Type B pancreatic cell (in vitro differentiated cells): Measurements from ENCODE around the gene KIAA1755. TPM values are rescaled to one million over a fixed set of nuclear protein-coding genes. Genes with fewer than 3 reads are reported as not detected.

Experiments used
- DNase-seq: peaks from one replicate; pipeline ENCODE4 v3.0.0; 2021; ENCODE audit warnings: mixed read lengths; ENCODE audit not compliant: unreplicated experiment; ENCODE audit errors: extremely low spot score
- H3K27ac Mint-ChIP-seq: 2 replicates; pipeline ENCODE4 v1.8.0; 2021; ENCODE audit warnings: mild to moderate bottlenecking, mixed read lengths
- H3K27me3 Mint-ChIP-seq: 2 replicates; pipeline ENCODE4 v1.8.0; 2021; ENCODE audit warnings: mixed read lengths
- H3K36me3 Mint-ChIP-seq: 2 replicates; pipeline ENCODE4 v1.8.0; 2021; ENCODE audit warnings: mixed read lengths
- H3K4me1 Mint-ChIP-seq: one replicate; pipeline ENCODE4 v1.8.0; 2021; ENCODE audit warnings: mixed read lengths; ENCODE audit not compliant: unreplicated experiment
- H3K4me3 Mint-ChIP-seq: 2 replicates; pipeline ENCODE4 v1.8.0; 2021; ENCODE audit warnings: mild to moderate bottlenecking, mixed read lengths
- H3K9me3 Mint-ChIP-seq: 2 replicates; pipeline ENCODE4 v1.8.0; 2021; ENCODE audit warnings: mixed read lengths
- CTCF ChIP-seq: fragments of 200-600 bp; sonication (generic); conservative IDR thresholded peaks from 2 replicates; pipeline ENCODE4 v1.5.0; 2021; ENCODE audit warnings: antibody characterized with exemption, mild to moderate bottlenecking
- total RNA-seq: library from RNA; stranded (reverse); gene quantifications from 2 replicates; pipeline ENCODE4 v1.2.1, GENCODE V29; 2021; ENCODE audit warnings: low replicate concordance

Gene KIAA1755
- total RNA-seq, 1 donor from 2014 or later, result 4.7 TPM

GRCh38 chr20:38230957-38231526 lies 29.5 kb downstream of the KIAA1755 start:
- H3K4me3 Mint-ChIP-seq, result no peak overlapping the region
- no peaks in the 10 kb centered on the region for H3K9me3 Mint-ChIP-seq
- H3K36me3 Mint-ChIP-seq, result no peaks in the 10 kb centered on the region
- no peak overlapping the region for H3K27ac Mint-ChIP-seq
- no peaks in the 10 kb centered on the region for H3K27me3 Mint-ChIP-seq
- DNase-seq, result no peak
- no peak for TF ChIP-seq CTCF
- H3K4me1 Mint-ChIP-seq, result peaks cover 8% of the 10 kb centered on the region

- TF ChIP-seq CTCF, result no peak
These were observed 30.3 kb downstream of the KIAA1755 start for GRCh38 chr20:38230253-38230551.

GRCh38 chr20:38229376-38230252 lies 30.9 kb downstream of the KIAA1755 start:
- DNase-seq, result no peak
- no peaks in the 10 kb centered on the region for H3K27me3 Mint-ChIP-seq
- H3K4me3 Mint-ChIP-seq, result no peak overlapping the region
- H3K36me3 Mint-ChIP-seq, result no peaks in the 10 kb centered on the region
- no peak overlapping the region for H3K27ac Mint-ChIP-seq
- H3K9me3 Mint-ChIP-seq, result no peaks in the 10 kb centered on the region
- TF ChIP-seq CTCF, result peak; percentile 72
- H3K4me1 Mint-ChIP-seq, result peaks cover 9% of the 10 kb centered on the region

More at GRCh38 chr20:38230253-38230551, 30.3 kb downstream of the KIAA1755 start:
- Mint-ChIP-seq H3K4me1 (peaks cover 9% of the 10 kb centered on the region), H3K27ac (no peak overlapping the region), H3K4me3 (no peak overlapping the region), H3K9me3 (no peaks in the 10 kb centered on the region), H3K36me3 (no peaks in the 10 kb centered on the region), H3K27me3 (no peaks in the 10 kb centered on the region)
- no peak for DNase-seq

DNA sequence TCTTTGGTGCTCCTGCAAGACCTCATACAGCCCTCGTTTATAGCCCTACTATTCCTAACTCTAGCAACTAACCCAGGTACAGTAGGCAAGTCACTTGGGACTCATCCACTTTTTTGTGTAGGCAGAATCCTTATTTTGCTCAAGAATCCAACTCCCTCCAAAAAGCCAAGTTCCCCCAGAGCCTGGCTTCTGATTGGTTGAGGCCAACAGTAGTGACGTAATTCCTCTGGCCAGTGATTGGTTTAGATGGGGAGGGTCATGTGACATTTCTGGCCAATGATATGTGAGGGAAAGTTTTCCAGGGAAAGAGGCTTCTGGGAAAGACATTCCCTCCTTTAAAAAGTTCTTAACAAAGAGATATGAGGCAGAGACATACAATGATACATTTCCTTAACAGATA lies 32.1 kb downstream of the KIAA1755 start:
- Mint-ChIP-seq H3K27ac (no peak overlapping the region), H3K9me3 (no peaks in the 10 kb centered on the region), H3K27me3 (no peaks in the 10 kb centered on the region), H3K4me3 (no peak overlapping the region), H3K4me1 (peaks cover 9% of the 10 kb centered on the region), H3K36me3 (no peaks in the 10 kb centered on the region)
- no peak for DNase-seq
- TF ChIP-seq CTCF, result no peak

DNA sequence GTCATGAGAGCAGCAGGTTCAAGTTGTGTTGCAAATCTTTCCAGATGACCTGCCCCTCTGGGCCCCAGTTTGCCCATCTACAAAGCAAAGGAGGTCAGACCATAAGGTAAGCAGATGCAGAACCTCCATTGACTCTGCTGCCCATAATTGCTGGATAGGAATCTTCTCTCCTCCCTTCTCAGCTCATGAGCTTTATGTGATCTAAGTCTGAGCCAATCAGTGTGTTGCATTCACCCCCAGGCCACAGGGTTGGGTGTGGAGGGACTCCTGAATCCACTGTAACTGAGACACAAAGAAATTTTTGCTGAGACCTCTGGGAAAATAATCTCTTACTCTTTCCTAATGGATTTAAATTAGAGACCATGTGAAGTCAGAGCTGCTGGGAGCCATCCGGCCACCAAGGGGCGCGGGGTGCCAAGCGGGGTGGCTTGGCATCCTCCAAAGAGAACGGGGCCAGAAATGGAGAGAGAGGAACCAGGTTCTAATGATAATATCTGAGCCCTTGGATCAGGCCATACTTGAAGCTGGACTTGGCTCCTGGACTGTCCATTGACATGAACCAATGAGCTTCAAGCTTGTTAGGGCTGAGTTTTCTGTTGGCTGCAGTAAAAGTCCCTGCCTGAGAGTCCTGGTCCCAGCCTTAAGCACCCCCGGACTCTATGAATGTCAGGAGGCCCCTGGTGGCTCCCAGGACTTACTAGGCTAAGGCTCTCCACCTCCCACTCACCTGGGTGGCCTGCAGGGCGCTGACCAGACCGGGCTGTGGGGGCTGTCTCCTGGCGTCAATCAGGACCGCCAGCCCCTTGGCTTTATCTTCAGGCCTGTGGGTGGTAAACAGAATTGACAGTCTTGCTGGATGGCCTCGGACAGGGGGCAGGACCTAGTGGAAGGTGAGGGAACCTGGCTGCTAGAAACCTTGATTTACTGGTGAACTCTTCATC lies 32.8 kb downstream of the KIAA1755 start:
- TF ChIP-seq CTCF, result no peak
- no peaks in the 10 kb centered on the region for H3K36me3 Mint-ChIP-seq
- H3K4me3 Mint-ChIP-seq, result no peak overlapping the region

More for the DNA sequence above, 32.8 kb downstream of the KIAA1755 start:
- H3K27me3 Mint-ChIP-seq, result peaks cover 2% of the 10 kb centered on the region
- no peaks in the 10 kb centered on the region for H3K9me3 Mint-ChIP-seq
- no peak overlapping the region for H3K27ac Mint-ChIP-seq
- DNase-seq, result no peak
- H3K4me1 Mint-ChIP-seq, result peaks cover 14% of the 10 kb centered on the region
